Ectodermal cell (in vitro differentiated cells): Measurements from ENCODE around the gene MADD.

ENCODE experiments used
- H3K27ac ChIP-seq: 2 replicates; pipeline ENCODE4 v1.7.0; 2013; ENCODE audit warnings: mild to moderate bottlenecking, low read depth, low read length; ENCODE audit not compliant: insufficient read depth, poor library complexity, severe bottlenecking
- H3K27me3 ChIP-seq: 2 replicates; pipeline ENCODE4 v1.7.0; 2013; ENCODE audit warnings: mild to moderate bottlenecking, low read length; ENCODE audit not compliant: insufficient read depth, control insufficient read depth, poor library complexity, severe bottlenecking
- H3K36me3 ChIP-seq: one replicate; pipeline ENCODE4 v1.7.0; 2013; ENCODE audit warnings: low read length; ENCODE audit not compliant: control insufficient read depth, insufficient read depth
- H3K4me1 ChIP-seq: one replicate; pipeline ENCODE4 v1.7.0; 2013; ENCODE audit warnings: low read length; ENCODE audit not compliant: control insufficient read depth, insufficient read depth
- H3K4me3 ChIP-seq: 2 replicates; pipeline ENCODE4 v1.7.0; 2013; ENCODE audit warnings: low read depth, low read length, control low read depth; ENCODE audit not compliant: insufficient read depth
- H3K9me3 ChIP-seq: 2 replicates; pipeline ENCODE4 v1.7.0; 2013; ENCODE audit warnings: mild to moderate bottlenecking, low read length, moderate library complexity; ENCODE audit not compliant: control insufficient read depth
- WGBS, 2 experiments: methylation state at CpG; one replicate each; pipeline ENCODE4 v1.1.7; 2013; ENCODE audit warnings: missing lambda C conversion rate in 2 of 2; 5-methylcytosine and 5-hydroxymethylcytosine counted together

Gene MADD

GRCh38 chr11:47348131-47348802 lies 78.3 kb downstream of the MADD start:
- H3K4me3 ChIP-seq, result no peak overlapping the region
- no peaks in the 10 kb centered on the region for H3K36me3 ChIP-seq
- WGBS, 2 experiments, result 93 to 94% methylated on average over 24 of the region's 24 CpGs
- no peak overlapping the region for H3K27ac ChIP-seq
- H3K4me1 ChIP-seq, result no peaks in the 10 kb centered on the region
- H3K9me3 ChIP-seq, result no peaks in the 10 kb centered on the region
- no peaks in the 10 kb centered on the region for H3K27me3 ChIP-seq

GRCh38 chr11:47348859-47349258 lies 78.9 kb downstream of the MADD start:
- WGBS, 2 experiments, result 82 to 86% methylated on average over 6 of the region's 8 CpGs
- H3K27me3 ChIP-seq, result no peaks in the 10 kb centered on the region
- H3K27ac ChIP-seq, result no peak overlapping the region
- no peak overlapping the region for H3K4me3 ChIP-seq
- no peaks in the 10 kb centered on the region for H3K4me1 ChIP-seq
- H3K36me3 ChIP-seq, result no peaks in the 10 kb centered on the region
- no peaks in the 10 kb centered on the region for H3K9me3 ChIP-seq

GRCh38 chr11:47349521-47350095 lies 79.7 kb downstream of the MADD start:
- WGBS, 2 experiments, result 92 to 93% methylated on average over 23 of the region's 23 CpGs

GRCh38 chr11:47350315-47350714 lies 80.4 kb downstream of the MADD start:
- no peak overlapping the region for H3K4me3 ChIP-seq
- WGBS, 2 experiments, result 87 to 89% methylated on average over 9 of the region's 9 CpGs
- no peaks in the 10 kb centered on the region for H3K36me3 ChIP-seq
- no peak overlapping the region for H3K27ac ChIP-seq
- no peaks in the 10 kb centered on the region for H3K9me3 ChIP-seq
- H3K27me3 ChIP-seq, result no peaks in the 10 kb centered on the region
- H3K4me1 ChIP-seq, result no peaks in the 10 kb centered on the region

More at GRCh38 chr11:47349521-47350095, 79.7 kb downstream of the MADD start:
- Histone ChIP-seq H3K9me3 (no peaks in the 10 kb centered on the region), H3K4me1 (no peaks in the 10 kb centered on the region), H3K27ac (no peak overlapping the region), H3K27me3 (no peaks in the 10 kb centered on the region), H3K36me3 (no peaks in the 10 kb centered on the region), H3K4me3 (no peak overlapping the region)

GRCh38 chr11:47351156-47352126 lies 81.5 kb downstream of the MADD start:
- no peaks in the 10 kb centered on the region for H3K9me3 ChIP-seq
- H3K27me3 ChIP-seq, result no peaks in the 10 kb centered on the region
- H3K4me3 ChIP-seq, result no peak overlapping the region
- H3K27ac ChIP-seq, result no peak overlapping the region
- H3K36me3 ChIP-seq, result no peaks in the 10 kb centered on the region
- WGBS, 2 experiments, result 91 to 92% methylated on average over 29 of the region's 29 CpGs
- H3K4me1 ChIP-seq, result no peaks in the 10 kb centered on the region

GRCh38 chr11:47352556-47352955 lies 82.6 kb downstream of the MADD start, which contains the start of gene MYBPC3:
MYBPC3 (minus strand) TSS chr11:47352702; CDS start chr11:47352647, 55 bp downstream.
- Histone ChIP-seq H3K4me3 (no peak within 1 kb of the TSS), H3K9me3 (no peaks in the 10 kb centered on the region), H3K4me1 (no peaks in the 10 kb centered on the region), H3K27ac (no peak within 1 kb of the TSS), H3K36me3 (no peaks in the 10 kb centered on the region), H3K27me3 (no peaks in the 10 kb centered on the region)
- 90 to 91% methylated on average over 5 of the region's 5 CpGs for whole genome bisulfite sequencing, 2 experiments

- 89 to 91% methylated on average over 15 of the region's 15 CpGs for WGBS, 2 experiments
- peak overlapping the region; percentile 32 for H3K4me3 ChIP-seq
- no peaks in the 10 kb centered on the region for H3K9me3 ChIP-seq
- no peak overlapping the region for H3K27ac ChIP-seq
- no peaks in the 10 kb centered on the region for H3K36me3 ChIP-seq
- no peaks in the 10 kb centered on the region for H3K4me1 ChIP-seq
- H3K27me3 ChIP-seq, result no peaks in the 10 kb centered on the region
These were observed 84.2 kb downstream of the MADD start for GRCh38 chr11:47353978-47354774.

GRCh38 chr11:47354913-47355282 lies 85.0 kb downstream of the MADD start:
- H3K4me3 ChIP-seq, result peak overlapping the region; percentile 32
- no peak overlapping the region for H3K27ac ChIP-seq
- no peaks in the 10 kb centered on the region for H3K9me3 ChIP-seq
- WGBS, 2 experiments, result 3% methylated on average over 32 of the region's 32 CpGs
- H3K27me3 ChIP-seq, result no peaks in the 10 kb centered on the region
- no peaks in the 10 kb centered on the region for H3K36me3 ChIP-seq
- no peaks in the 10 kb centered on the region for H3K4me1 ChIP-seq

- Histone ChIP-seq H3K4me3 (peak overlapping the region; percentile 32), H3K9me3 (no peaks in the 10 kb centered on the region)
These were observed 85.6 kb downstream of the MADD start for GRCh38 chr11:47355283-47356128.

More at GRCh38 chr11:47355283-47356128, 85.6 kb downstream of the MADD start:
- H3K27me3 ChIP-seq, result no peaks in the 10 kb centered on the region
- no peak overlapping the region for H3K27ac ChIP-seq
- no peaks in the 10 kb centered on the region for H3K36me3 ChIP-seq
- WGBS, 2 experiments, result 41 to 42% methylated on average over 47 of the region's 47 CpGs
- no peaks in the 10 kb centered on the region for H3K4me1 ChIP-seq
